GM12872 (cell line): ENCODE results near the gene WIPF3.

Experiments
- CTCF ChIP-seq: IDR thresholded peaks from 3 replicates; pipeline ENCODE4 v1.5.1; 2011; ENCODE audit warnings: low read depth, mild to moderate bottlenecking, low read length, moderate library complexity; ENCODE audit not compliant: insufficient read depth

Gene WIPF3

GRCh38 chr7:29859524-29860185 lies 53.3 kb downstream of the WIPF3 start:
- TF ChIP-seq CTCF, result no peak

GRCh38 chr7:29860186-29860585 lies 53.9 kb downstream of the WIPF3 start:
- no peak for TF ChIP-seq CTCF

- TF ChIP-seq CTCF, result no peak
These were observed 55.6 kb downstream of the WIPF3 start for GRCh38 chr7:29861884-29862283.

- TF ChIP-seq CTCF, result no peak
These were observed 58.3 kb downstream of the WIPF3 start for GRCh38 chr7:29864656-29865055.

- no peak for TF ChIP-seq CTCF
These were observed 59.2 kb downstream of the WIPF3 start for GRCh38 chr7:29865526-29865925.

- no peak for TF ChIP-seq CTCF
These were observed 60.2 kb downstream of the WIPF3 start for GRCh38 chr7:29866490-29866930.

- TF ChIP-seq CTCF, result no peak
These were observed 65.6 kb downstream of the WIPF3 start for GRCh38 chr7:29871787-29872398.
